H1 (cell line): ENCODE measurements around the gene USF1. TPM values are rescaled to one million over a fixed set of nuclear protein-coding genes. Genes with fewer than 3 reads are reported as not detected.

ENCODE experiments used
- CTCF ChIA-PET: fragments of 300-600 bp; sonication (Branson Sonifier 250); formaldehyde crosslinking; loops from one replicate; lab custom pipeline; 2021; ENCODE audit not compliant: partially characterized antibody; lab: Charles Lee
- POLR2A ChIA-PET: fragments of 300-600 bp; sonication (Branson Sonifier 250); formaldehyde crosslinking; loops from one replicate; lab custom pipeline; 2021; ENCODE audit warnings: inconsistent platforms; ENCODE audit not compliant: partially characterized antibody; lab: Charles Lee
- DNase-seq, 2 experiments: peaks; one replicate each; pipeline versions ENCODE4 v3.0.0 to v3.0.0-alpha.2; 2010 to 2022; ENCODE audit warnings: low spot score in 2 of 2, low read depth in 1 of 2, mixed read lengths in 1 of 2
- FAIRE-seq: peaks from 2 replicates; lab custom pipeline; 2011; peaks lifted over from hg19 to GRCh38; lab: Jason Lieb, UNC
- H2AFZ ChIP-seq: 2 replicates; pipeline ENCODE4 v1.8.1; 2012; ENCODE audit warnings: low read length, inconsistent platforms
- H2AK5ac ChIP-seq: 2 replicates; pipeline ENCODE4 v1.6.1; 2013; ENCODE audit warnings: low read depth, low read length
- H2BK120ac ChIP-seq: replicated peaks from 2 replicates; pipeline ENCODE3; 2013; ENCODE audit warnings: low read depth, low read length, inconsistent platforms
- H2BK12ac ChIP-seq: 2 replicates; pipeline ENCODE4 v1.6.1; 2013; ENCODE audit warnings: low read depth, low read length
- H2BK15ac ChIP-seq: 2 replicates; pipeline ENCODE4 v1.6.1; 2013; ENCODE audit warnings: low read length
- H2BK20ac ChIP-seq: 2 replicates; pipeline ENCODE4 v1.6.1; 2013; ENCODE audit warnings: low read length
- H2BK5ac ChIP-seq: 2 replicates; pipeline ENCODE4 v1.6.1; 2013; ENCODE audit warnings: low read depth, low read length
- H3K14ac ChIP-seq: 2 replicates; pipeline ENCODE4 v1.6.1; 2013; ENCODE audit warnings: inconsistent platforms; ENCODE audit not compliant: insufficient read length
- H3K18ac ChIP-seq: 2 replicates; pipeline ENCODE4 v1.6.1; 2013; ENCODE audit warnings: low read length; ENCODE audit errors: extremely low read depth
- H3K23ac ChIP-seq: 2 replicates; pipeline ENCODE4 v1.6.1; 2013; ENCODE audit warnings: inconsistent platforms; ENCODE audit not compliant: insufficient read length
- H3K23me2 ChIP-seq: 2 replicates; pipeline ENCODE4 v1.6.1; 2013; ENCODE audit warnings: low read depth, low read length
- H3K27ac ChIP-seq: 2 replicates; pipeline ENCODE4 v1.6.1; 2011; ENCODE audit warnings: low read depth, low read length, inconsistent platforms
- H3K27me3 ChIP-seq, 4 experiments: replicated peaks in 1 of 4; 1 replicate in 1 of 4; 2 replicates in 3 of 4; pipeline versions ENCODE4 v1.6.1 to v1.8.1; 2011 to 2013; ENCODE audit warnings: low read length in 3 of 4, mild to moderate bottlenecking in 3 of 4, inconsistent platforms in 2 of 4, mixed read lengths in 2 of 4, moderate library complexity in 1 of 4; ENCODE audit not compliant: control insufficient read depth in 3 of 4, insufficient read depth in 3 of 4; ENCODE audit errors: extremely low read depth in 1 of 4
- H3K36me3 ChIP-seq, 4 experiments: 2 replicates each; pipeline versions ENCODE4 v1.6.1 to v1.8.1; 2011 to 2013; ENCODE audit warnings: mild to moderate bottlenecking in 4 of 4, low read length in 3 of 4, moderate library complexity in 2 of 4, control low read depth in 1 of 4, inconsistent platforms in 1 of 4; ENCODE audit not compliant: insufficient read depth in 4 of 4, control insufficient read depth in 2 of 4
- H3K4ac ChIP-seq: replicated peaks from 2 replicates; pipeline ENCODE3; 2013; ENCODE audit warnings: low read length, low read depth, mixed read lengths, inconsistent platforms; ENCODE audit not compliant: insufficient read length
- H3K4me1 ChIP-seq, 4 experiments: replicated peaks in 1 of 4; 1 replicate in 1 of 4; 2 replicates in 3 of 4; pipeline versions ENCODE4 v1.6.1 to v1.8.1; 2011 to 2013; ENCODE audit warnings: low read length in 3 of 4, inconsistent platforms in 2 of 4, mixed read lengths in 1 of 4; ENCODE audit not compliant: insufficient read depth in 4 of 4, control insufficient read depth in 3 of 4
- H3K4me2 ChIP-seq, 2 experiments: 2 replicates each; pipeline versions ENCODE4 v1.6.1 to v1.8.1; 2011 to 2013; ENCODE audit warnings: low read depth in 2 of 2, low read length in 2 of 2, control low read depth in 1 of 2, inconsistent platforms in 1 of 2, mild to moderate bottlenecking in 1 of 2; ENCODE audit not compliant: insufficient read depth in 1 of 2
- H3K4me3 ChIP-seq, 4 experiments: fragments of 200-600, 300-600 bp in 1 of 4; sonication (generic), shearing (Covaris generic), sonication (Bioruptor Twin) in 1 of 4; 2 replicates each; pipeline versions ENCODE4 v1.5.1 to v1.8.1; 2011 to 2016; ENCODE audit warnings: low read length in 4 of 4, low read depth in 3 of 4, control low read depth in 2 of 4, inconsistent platforms in 2 of 4, mild to moderate bottlenecking in 2 of 4, mixed read lengths in 1 of 4, moderate library complexity in 1 of 4; ENCODE audit not compliant: insufficient read depth in 2 of 4; ENCODE audit errors: extremely low read depth in 1 of 4
- H3K56ac ChIP-seq: replicated peaks from 2 replicates; pipeline ENCODE3; 2013; ENCODE audit warnings: low read depth, mild to moderate bottlenecking, mixed read lengths, low read length, inconsistent platforms; ENCODE audit not compliant: insufficient read length
- H3K79me1 ChIP-seq: 2 replicates; pipeline ENCODE4 v1.6.1; 2013; ENCODE audit warnings: low read depth, low read length, control low read depth
- H3K79me2 ChIP-seq, 2 experiments: 2 replicates each; pipeline versions ENCODE4 v1.6.1 to v1.8.1; 2012 to 2013; ENCODE audit warnings: low read length in 2 of 2, mild to moderate bottlenecking in 2 of 2, inconsistent platforms in 1 of 2; ENCODE audit not compliant: insufficient read depth in 2 of 2, control insufficient read depth in 1 of 2
- H3K9ac ChIP-seq, 4 experiments: replicated peaks in 1 of 4; 1 replicate in 1 of 4; 2 replicates in 3 of 4; pipeline versions ENCODE4 v1.6.1 to v1.8.1; 2011 to 2013; ENCODE audit warnings: low read depth in 3 of 4, low read length in 3 of 4, control low read depth in 2 of 4, mild to moderate bottlenecking in 2 of 4, moderate library complexity in 2 of 4, inconsistent platforms in 1 of 4; ENCODE audit errors: extremely low read depth in 1 of 4
- H3K9me3 ChIP-seq, 2 experiments: 2 replicates each; pipeline versions ENCODE4 v1.6.1 to v1.8.1; 2012 to 2013; ENCODE audit warnings: mild to moderate bottlenecking in 2 of 2, moderate library complexity in 2 of 2, control low read depth in 1 of 2, inconsistent platforms in 1 of 2, low read depth in 1 of 2, low read length in 1 of 2, mixed read lengths in 1 of 2; ENCODE audit not compliant: insufficient read depth in 2 of 2
- H4K20me1 ChIP-seq, 2 experiments: replicated peaks in 1 of 2; 2 replicates each; pipeline versions ENCODE3 to v1.8.1; 2011 to 2013; ENCODE audit warnings: inconsistent platforms in 2 of 2, low read length in 2 of 2, mild to moderate bottlenecking in 1 of 2; ENCODE audit not compliant: insufficient read depth in 2 of 2, control insufficient read depth in 1 of 2
- H4K5ac ChIP-seq: 2 replicates; pipeline ENCODE4 v1.6.1; 2013; ENCODE audit warnings: low read length, low read depth, mixed read lengths, inconsistent platforms; ENCODE audit not compliant: insufficient read length
- H4K8ac ChIP-seq: 2 replicates; pipeline ENCODE4 v1.8.0; 2013; ENCODE audit warnings: mild to moderate bottlenecking, moderate library complexity, low read length, inconsistent platforms; ENCODE audit not compliant: insufficient read depth; ENCODE audit errors: extremely low read depth
- H4K91ac ChIP-seq: replicated peaks from 2 replicates; pipeline ENCODE3; 2013; ENCODE audit warnings: low read length, mixed read lengths, inconsistent platforms; ENCODE audit not compliant: insufficient read length
- ASH2L ChIP-seq: fragments of 200-600, 300-600 bp; sonication (generic); IDR thresholded peaks from one replicate; pipeline ENCODE4 v1.7.1; 2017; ENCODE audit warnings: low read length
- ATF2 ChIP-seq: IDR thresholded peaks from 2 replicates; pipeline ENCODE4 v1.6.1; 2012; ENCODE audit warnings: low read length, inconsistent platforms
- ATF3 ChIP-seq: IDR thresholded peaks from 2 replicates; pipeline ENCODE4 v1.6.1; 2011; ENCODE audit warnings: low read depth, mild to moderate bottlenecking, low read length; ENCODE audit not compliant: insufficient read depth
- RNF2 ChIP-seq: fragments of 200-900, 300-1000 bp; sonication (generic); IDR thresholded peaks from 2 replicates; pipeline ENCODE4 v1.7.1; 2016; ENCODE audit warnings: borderline replicate concordance, low read depth, mild to moderate bottlenecking, antibody characterized with exemption, low read length; ENCODE audit not compliant: poor library complexity, severe bottlenecking; ENCODE audit errors: missing control alignments
- SRF ChIP-seq: IDR thresholded peaks from 2 replicates; pipeline ENCODE4 v1.6.1; 2011; ENCODE audit warnings: mild to moderate bottlenecking, low read depth, low read length, moderate library complexity
- YY1 ChIP-seq: IDR thresholded peaks from 2 replicates; pipeline ENCODE4 v1.6.1; 2011; ENCODE audit warnings: low read depth, mild to moderate bottlenecking, low read length
- WGBS, 2 experiments: shearing (Covaris generic) in 1 of 2; methylation state at CpG; one replicate each; pipeline versions ENCODE4 v1.1.6 to v1.1.7; 2013 to 2015; ENCODE audit warnings: low lambda C conversion rate in 2 of 2, mixed read lengths in 2 of 2, inconsistent platforms in 1 of 2, low coverage in 1 of 2, missing lambda C conversion rate in 1 of 2; ENCODE audit not compliant: insufficient replicate concordance in 2 of 2, insufficient coverage in 1 of 2, insufficient read length in 1 of 2; ENCODE audit errors: extremely low coverage in 1 of 2, missing lambda C conversion rate in 1 of 2; 5-methylcytosine and 5-hydroxymethylcytosine counted together
- polyA plus RNA-seq, 7 experiments: library from polyadenylated mRNA; depleted of rRNA in 3 of 7; stranded (reverse) in 5 of 7; unstranded in 2 of 7; fragments of >200 nt in 5 of 7; fragments of 200-250 nt in 2 of 7; gene quantifications; 1 replicate in 5 of 7; 2 replicates in 1 of 7; 4 replicates in 1 of 7; pipeline versions ENCODE4 v1.2.1 to v1.2.3, GENCODE V29; 2011 to 2013; ENCODE audit warnings: missing spikeins in 2 of 7, mixed read lengths in 2 of 7
- total RNA-seq: library from RNA; stranded (reverse); fragmentation: NEBNext Ultra II Directional; extraction: Animal tissue kit (Norgen Biotek cat#: 25700); gene quantifications from 2 replicates; pipeline ENCODE4 v1.2.1, GENCODE V29; 2021

USF1 gene
- total and polyA plus RNA-seq, 2 of the 8 experiments (the other 6 are each of a cell fraction or from before 2014, with no cell fraction given): 45.7 to 68.9 TPM

GRCh38 chr1:161059293-161059692, 13.5 kb upstream of the USF1 start:
- Histone ChIP-seq H3K14ac (no peak overlapping the region), H2AFZ (no peak overlapping the region), H2BK5ac (no peak overlapping the region), H3K23ac (no peak overlapping the region), H2BK15ac (no peak overlapping the region), H3K79me2 (no peaks in the 10 kb centered on the region), H2AK5ac (no peak overlapping the region), H3K23me2 (no peaks in the 10 kb centered on the region), H2BK20ac (no peak overlapping the region), H3K4me3 (no peak overlapping the region), H3K4me2 (no peak overlapping the region), H3K9ac (no peak overlapping the region), H4K5ac (no peak overlapping the region), H3K27me3 (no peaks in the 10 kb centered on the region), H3K18ac (no peak overlapping the region; the same call in 1 of the 2 replicates), H4K8ac (no peak overlapping the region; the same call in 1 of the 2 replicates), H2BK120ac (no peak overlapping the region), H2BK12ac (no peak overlapping the region), H3K4ac (no peak overlapping the region), H4K91ac (no peak overlapping the region), H3K9me3 (no peaks in the 10 kb centered on the region), H3K56ac (no peak overlapping the region), H3K36me3 (no peaks in the 10 kb centered on the region), H3K27ac (no peak overlapping the region), H3K79me1 (no peaks in the 10 kb centered on the region), H4K20me1 (no peaks in the 10 kb centered on the region), H3K4me1 (no peaks in the 10 kb centered on the region)
- FAIRE-seq: no peak
- POLR2A ChIA-PET: interaction anchor here (0.9 to 4.6 kb wide), 3 partner anchors 11 to 18 kb away, joined by 3 to 28 read pairs (median 4); partner anchors contain the start of genes ARHGAP30 and USF1
- WGBS, 2 experiments: 91% methylated on average over 5 of the region's 6 CpGs; no CpG with 5 or more reads in 1 of the 2 experiments
- DNase-seq: no peak
- CTCF ChIA-PET: interaction anchor here (0.6 to 3.9 kb wide), 5 partner anchors 9 to 125 kb away, joined by 3 to 29 read pairs (median 4); partner anchors contain the start of genes ARHGAP30 and USF1
- TF ChIP-seq ASH2L (no peak), ATF3 (no peak), ATF2 (no peak), RNF2 (no peak), SRF (no peak), YY1 (no peak)
